Fibroblast of lung (primary cell): ENCODE data around the gene SDS.

Experiments
- CTCF ChIP-seq, 2 donors: IDR thresholded peaks in 1 of 2; conservative IDR thresholded peaks in 1 of 2; 1 replicate in 1 of 2; 2 replicates in 1 of 2; pipeline ENCODE4 v1.5.1; 2011 to 2012; ENCODE audit warnings: low read length in 2 of 2, control low read depth in 1 of 2, inconsistent platforms in 1 of 2, low read depth in 1 of 2, mild to moderate bottlenecking in 1 of 2
- EZH2 ChIP-seq: IDR thresholded peaks from 2 replicates; pipeline ENCODE4 v1.5.1; 2012; ENCODE audit warnings: low read length, control low read depth, mild to moderate bottlenecking; ENCODE audit errors: missing control alignments

GRCh38 chr12:113392520-113392919 lies 11.2 kb downstream of the SDS start:
- TF ChIP-seq CTCF (conservative IDR thresholded peaks at IDR 0.05 in 1 of 2, IDR thresholded peaks at IDR 0.05 in 1 of 2; ENCODE audit: low read depth in 1 of 2, low read length in 2 of 2) (no peak), EZH2 (no peak)
